ENCODE data around the gene EPB41L4B.

Gene EPB41L4B

GRCh38 chr9:109319626-109320241, 1.1 kb downstream of the EPB41L4B start:
- peak; percentile 19 for DNase-seq

- no peak for DNase-seq
Measured at GRCh38 chr9:109319017-109319625, 1.7 kb downstream of the EPB41L4B start.

- DNase-seq: no peak
Measured at GRCh38 chr9:109317979-109318741, 2.7 kb downstream of the EPB41L4B start.

- no peak for DNase-seq
Measured at GRCh38 chr9:109317311-109317978, 3.4 kb downstream of the EPB41L4B start.

- DNase-seq: no peak
Measured at GRCh38 chr9:109316207-109316640, 4.6 kb downstream of the EPB41L4B start.

GRCh38 chr9:109315480-109316206, 5.2 kb downstream of the EPB41L4B start:
- DNase-seq: no peak

GRCh38 chr9:109314011-109314531, 6.8 kb downstream of the EPB41L4B start:
- DNase-seq: no peak

GRCh38 chr9:109313351-109313750, 7.5 kb downstream of the EPB41L4B start:
- no peak for DNase-seq

- no peak for DNase-seq
Measured at GRCh38 chr9:109312783-109313182, 8.1 kb downstream of the EPB41L4B start.

- DNase-seq: peak; percentile 8
Measured at GRCh38 chr9:109311731-109312130, 9.1 kb downstream of the EPB41L4B start.

GRCh38 chr9:109311286-109311685, 9.6 kb downstream of the EPB41L4B start:
- no peak for DNase-seq

- DNase-seq: no peak
Measured at GRCh38 chr9:109310486-109310901, 10.4 kb downstream of the EPB41L4B start.

- DNase-seq: no peak
Measured at GRCh38 chr9:109309282-109309681, 11.6 kb downstream of the EPB41L4B start.

- no peak for DNase-seq
Measured at GRCh38 chr9:109307380-109308240, 13.2 kb downstream of the EPB41L4B start.

GRCh38 chr9:109305801-109306200, 15.1 kb downstream of the EPB41L4B start:
- DNase-seq: no peak

GRCh38 chr9:109304347-109304746, 16.5 kb downstream of the EPB41L4B start:
- no peak for DNase-seq

GRCh38 chr9:109303900-109304299, 17.0 kb downstream of the EPB41L4B start:
- no peak for DNase-seq

- DNase-seq: no peak
Measured at GRCh38 chr9:109302606-109303005, 18.3 kb downstream of the EPB41L4B start.

GRCh38 chr9:109301012-109301411, 19.8 kb downstream of the EPB41L4B start:
- DNase-seq: no peak

GRCh38 chr9:109299891-109300290, 21.0 kb downstream of the EPB41L4B start:
- DNase-seq: no peak

GRCh38 chr9:109297899-109298298, 23.0 kb downstream of the EPB41L4B start:
- peak; percentile 3 for DNase-seq
